H1 (cell line): ENCODE data around the gene CAP1. TPM values are rescaled to one million over a fixed set of nuclear protein-coding genes. Genes with fewer than 3 reads are reported as not detected.

Experiments used
- CTCF ChIA-PET: fragments of 300-600 bp; sonication (Branson Sonifier 250); formaldehyde crosslinking; loops from one replicate; lab custom pipeline; 2021; ENCODE audit not compliant: partially characterized antibody; lab: Charles Lee
- POLR2A ChIA-PET: fragments of 300-600 bp; sonication (Branson Sonifier 250); formaldehyde crosslinking; loops from one replicate; lab custom pipeline; 2021; ENCODE audit warnings: inconsistent platforms; ENCODE audit not compliant: partially characterized antibody; lab: Charles Lee
- DNase-seq, 2 experiments: peaks; one replicate each; pipeline versions ENCODE4 v3.0.0 to v3.0.0-alpha.2; 2010 to 2022; ENCODE audit warnings: low spot score in 2 of 2, low read depth in 1 of 2, mixed read lengths in 1 of 2
- FAIRE-seq: peaks from 2 replicates; lab custom pipeline; 2011; peaks lifted over from hg19 to GRCh38; lab: Jason Lieb, UNC
- H2AFZ ChIP-seq: 2 replicates; pipeline ENCODE4 v1.8.1; 2012; ENCODE audit warnings: low read length, inconsistent platforms
- H2AK5ac ChIP-seq: 2 replicates; pipeline ENCODE4 v1.6.1; 2013; ENCODE audit warnings: low read depth, low read length
- H2BK120ac ChIP-seq: replicated peaks from 2 replicates; pipeline ENCODE3; 2013; ENCODE audit warnings: low read depth, low read length, inconsistent platforms
- H2BK12ac ChIP-seq: 2 replicates; pipeline ENCODE4 v1.6.1; 2013; ENCODE audit warnings: low read depth, low read length
- H2BK15ac ChIP-seq: 2 replicates; pipeline ENCODE4 v1.6.1; 2013; ENCODE audit warnings: low read length
- H2BK20ac ChIP-seq: 2 replicates; pipeline ENCODE4 v1.6.1; 2013; ENCODE audit warnings: low read length
- H2BK5ac ChIP-seq: 2 replicates; pipeline ENCODE4 v1.6.1; 2013; ENCODE audit warnings: low read depth, low read length
- H3K14ac ChIP-seq: 2 replicates; pipeline ENCODE4 v1.6.1; 2013; ENCODE audit warnings: inconsistent platforms; ENCODE audit not compliant: insufficient read length
- H3K18ac ChIP-seq: 2 replicates; pipeline ENCODE4 v1.6.1; 2013; ENCODE audit warnings: low read length; ENCODE audit errors: extremely low read depth
- H3K23ac ChIP-seq: 2 replicates; pipeline ENCODE4 v1.6.1; 2013; ENCODE audit warnings: inconsistent platforms; ENCODE audit not compliant: insufficient read length
- H3K23me2 ChIP-seq: 2 replicates; pipeline ENCODE4 v1.6.1; 2013; ENCODE audit warnings: low read depth, low read length
- H3K27ac ChIP-seq: 2 replicates; pipeline ENCODE4 v1.6.1; 2011; ENCODE audit warnings: low read depth, low read length, inconsistent platforms
- H3K27me3 ChIP-seq, 4 experiments: replicated peaks in 1 of 4; 1 replicate in 1 of 4; 2 replicates in 3 of 4; pipeline versions ENCODE4 v1.6.1 to v1.8.1; 2011 to 2013; ENCODE audit warnings: low read length in 3 of 4, mild to moderate bottlenecking in 3 of 4, inconsistent platforms in 2 of 4, mixed read lengths in 2 of 4, moderate library complexity in 1 of 4; ENCODE audit not compliant: control insufficient read depth in 3 of 4, insufficient read depth in 3 of 4; ENCODE audit errors: extremely low read depth in 1 of 4
- H3K36me3 ChIP-seq, 4 experiments: 2 replicates each; pipeline versions ENCODE4 v1.6.1 to v1.8.1; 2011 to 2013; ENCODE audit warnings: mild to moderate bottlenecking in 4 of 4, low read length in 3 of 4, moderate library complexity in 2 of 4, control low read depth in 1 of 4, inconsistent platforms in 1 of 4; ENCODE audit not compliant: insufficient read depth in 4 of 4, control insufficient read depth in 2 of 4
- H3K4ac ChIP-seq: replicated peaks from 2 replicates; pipeline ENCODE3; 2013; ENCODE audit warnings: low read length, low read depth, mixed read lengths, inconsistent platforms; ENCODE audit not compliant: insufficient read length
- H3K4me1 ChIP-seq, 4 experiments: replicated peaks in 1 of 4; 1 replicate in 1 of 4; 2 replicates in 3 of 4; pipeline versions ENCODE4 v1.6.1 to v1.8.1; 2011 to 2013; ENCODE audit warnings: low read length in 3 of 4, inconsistent platforms in 2 of 4, mixed read lengths in 1 of 4; ENCODE audit not compliant: insufficient read depth in 4 of 4, control insufficient read depth in 3 of 4
- H3K4me2 ChIP-seq, 2 experiments: 2 replicates each; pipeline versions ENCODE4 v1.6.1 to v1.8.1; 2011 to 2013; ENCODE audit warnings: low read depth in 2 of 2, low read length in 2 of 2, control low read depth in 1 of 2, inconsistent platforms in 1 of 2, mild to moderate bottlenecking in 1 of 2; ENCODE audit not compliant: insufficient read depth in 1 of 2
- H3K4me3 ChIP-seq, 4 experiments: fragments of 200-600, 300-600 bp in 1 of 4; sonication (generic), shearing (Covaris generic), sonication (Bioruptor Twin) in 1 of 4; 2 replicates each; pipeline versions ENCODE4 v1.5.1 to v1.8.1; 2011 to 2016; ENCODE audit warnings: low read length in 4 of 4, low read depth in 3 of 4, control low read depth in 2 of 4, inconsistent platforms in 2 of 4, mild to moderate bottlenecking in 2 of 4, mixed read lengths in 1 of 4, moderate library complexity in 1 of 4; ENCODE audit not compliant: insufficient read depth in 2 of 4; ENCODE audit errors: extremely low read depth in 1 of 4
- H3K56ac ChIP-seq: replicated peaks from 2 replicates; pipeline ENCODE3; 2013; ENCODE audit warnings: low read depth, mild to moderate bottlenecking, mixed read lengths, low read length, inconsistent platforms; ENCODE audit not compliant: insufficient read length
- H3K79me1 ChIP-seq: 2 replicates; pipeline ENCODE4 v1.6.1; 2013; ENCODE audit warnings: low read depth, low read length, control low read depth
- H3K79me2 ChIP-seq, 2 experiments: 2 replicates each; pipeline versions ENCODE4 v1.6.1 to v1.8.1; 2012 to 2013; ENCODE audit warnings: low read length in 2 of 2, mild to moderate bottlenecking in 2 of 2, inconsistent platforms in 1 of 2; ENCODE audit not compliant: insufficient read depth in 2 of 2, control insufficient read depth in 1 of 2
- H3K9ac ChIP-seq, 4 experiments: replicated peaks in 1 of 4; 1 replicate in 1 of 4; 2 replicates in 3 of 4; pipeline versions ENCODE4 v1.6.1 to v1.8.1; 2011 to 2013; ENCODE audit warnings: low read depth in 3 of 4, low read length in 3 of 4, control low read depth in 2 of 4, mild to moderate bottlenecking in 2 of 4, moderate library complexity in 2 of 4, inconsistent platforms in 1 of 4; ENCODE audit errors: extremely low read depth in 1 of 4
- H3K9me3 ChIP-seq, 2 experiments: 2 replicates each; pipeline versions ENCODE4 v1.6.1 to v1.8.1; 2012 to 2013; ENCODE audit warnings: mild to moderate bottlenecking in 2 of 2, moderate library complexity in 2 of 2, control low read depth in 1 of 2, inconsistent platforms in 1 of 2, low read depth in 1 of 2, low read length in 1 of 2, mixed read lengths in 1 of 2; ENCODE audit not compliant: insufficient read depth in 2 of 2
- H4K20me1 ChIP-seq, 2 experiments: replicated peaks in 1 of 2; 2 replicates each; pipeline versions ENCODE3 to v1.8.1; 2011 to 2013; ENCODE audit warnings: inconsistent platforms in 2 of 2, low read length in 2 of 2, mild to moderate bottlenecking in 1 of 2; ENCODE audit not compliant: insufficient read depth in 2 of 2, control insufficient read depth in 1 of 2
- H4K5ac ChIP-seq: 2 replicates; pipeline ENCODE4 v1.6.1; 2013; ENCODE audit warnings: low read length, low read depth, mixed read lengths, inconsistent platforms; ENCODE audit not compliant: insufficient read length
- H4K8ac ChIP-seq: 2 replicates; pipeline ENCODE4 v1.8.0; 2013; ENCODE audit warnings: mild to moderate bottlenecking, moderate library complexity, low read length, inconsistent platforms; ENCODE audit not compliant: insufficient read depth; ENCODE audit errors: extremely low read depth
- H4K91ac ChIP-seq: replicated peaks from 2 replicates; pipeline ENCODE3; 2013; ENCODE audit warnings: low read length, mixed read lengths, inconsistent platforms; ENCODE audit not compliant: insufficient read length
- HDAC2 ChIP-seq, 2 experiments: fragments of 300-600 bp in 1 of 2; sonication (generic) in 1 of 2; IDR thresholded peaks; 2 replicates each; pipeline ENCODE4 v1.6.1; 2011 to 2012; ENCODE audit warnings: low read depth in 2 of 2, low read length in 2 of 2, mild to moderate bottlenecking in 2 of 2, moderate library complexity in 2 of 2, borderline replicate concordance in 1 of 2, inconsistent platforms in 1 of 2
- SP1 ChIP-seq: IDR thresholded peaks from 2 replicates; pipeline ENCODE4 v1.6.1; 2011; ENCODE audit warnings: low read depth, low read length
- TCF12 ChIP-seq: IDR thresholded peaks from 2 replicates; pipeline ENCODE4 v1.6.1; 2011; ENCODE audit warnings: low read depth, mild to moderate bottlenecking, low read length
- TEAD4 ChIP-seq: IDR thresholded peaks from 2 replicates; pipeline ENCODE4 v1.6.1; 2012; ENCODE audit warnings: low read depth, low read length, inconsistent platforms, mixed read lengths
- WGBS, 2 experiments: shearing (Covaris generic) in 1 of 2; methylation state at CpG; one replicate each; pipeline versions ENCODE4 v1.1.6 to v1.1.7; 2013 to 2015; ENCODE audit warnings: low lambda C conversion rate in 2 of 2, mixed read lengths in 2 of 2, inconsistent platforms in 1 of 2, low coverage in 1 of 2, missing lambda C conversion rate in 1 of 2; ENCODE audit not compliant: insufficient replicate concordance in 2 of 2, insufficient coverage in 1 of 2, insufficient read length in 1 of 2; ENCODE audit errors: extremely low coverage in 1 of 2, missing lambda C conversion rate in 1 of 2; 5-methylcytosine and 5-hydroxymethylcytosine counted together
- polyA plus RNA-seq, 7 experiments: library from polyadenylated mRNA; depleted of rRNA in 3 of 7; stranded (reverse) in 5 of 7; unstranded in 2 of 7; fragments of >200 nt in 5 of 7; fragments of 200-250 nt in 2 of 7; gene quantifications; 1 replicate in 5 of 7; 2 replicates in 1 of 7; 4 replicates in 1 of 7; pipeline versions ENCODE4 v1.2.1 to v1.2.3, GENCODE V29; 2011 to 2013; ENCODE audit warnings: missing spikeins in 2 of 7, mixed read lengths in 2 of 7
- total RNA-seq: library from RNA; stranded (reverse); fragmentation: NEBNext Ultra II Directional; extraction: Animal tissue kit (Norgen Biotek cat#: 25700); gene quantifications from 2 replicates; pipeline ENCODE4 v1.2.1, GENCODE V29; 2021

Gene CAP1
- total and polyA plus RNA-seq, 2 of the 8 experiments (the other 6 are each of a cell fraction or from before 2014, with no cell fraction given) = 140 to 295 TPM

- H3K4me3 ChIP-seq = no peak overlapping the region
- no peak overlapping the region for H2BK120ac ChIP-seq
- H2BK15ac ChIP-seq = no peak overlapping the region
- no peaks in the 10 kb centered on the region for H3K79me1 ChIP-seq
- ChIA-PET POLR2A (interaction anchor here (1.7 kb wide), 1 partner anchor 35 kb away, joined by 3 read pairs; the partner anchor contains the start of gene CAP1), CTCF (no interaction called here)
- no peaks in the 10 kb centered on the region for H3K4me1 ChIP-seq
- H3K27me3 ChIP-seq = no peaks in the 10 kb centered on the region
- no peaks in the 10 kb centered on the region for H3K36me3 ChIP-seq
- TF ChIP-seq HDAC2 (IDR thresholded peaks at IDR 0.05; ENCODE audit: borderline replicate concordance in 1 of 2, low read depth in 2 of 2, low read length in 2 of 2) (no peak), TEAD4 (peak; percentile 43; the same call in 1 of the 2 replicates), SP1 (0 out of 2 replicates have a peak, but pooled peaks have one; percentile 8), TCF12 (0 out of 2 replicates have a peak, but pooled peaks have one; percentile 37)
- no peaks in the 10 kb centered on the region for H3K9me3 ChIP-seq
- H3K18ac ChIP-seq = no peak overlapping the region
- DNase-seq (no peak), FAIRE-seq (no peak)
- 89% methylated on average over 2 of the region's 2 CpGs; no CpG with 5 or more reads in 1 of the 2 experiments for WGBS, 2 experiments
- H3K23me2 ChIP-seq = no peaks in the 10 kb centered on the region
- H4K91ac ChIP-seq = no peak overlapping the region
- no peak overlapping the region for H2AFZ ChIP-seq
- no peak overlapping the region for H3K27ac ChIP-seq
- no peaks in the 10 kb centered on the region for H3K79me2 ChIP-seq
- no peak overlapping the region for H2BK20ac ChIP-seq
- no peak overlapping the region for H3K23ac ChIP-seq
- H4K8ac ChIP-seq = no peak overlapping the region
- no peak overlapping the region for H3K4me2 ChIP-seq
- no peaks in the 10 kb centered on the region for H4K20me1 ChIP-seq
- H3K4ac ChIP-seq = no peak overlapping the region
- no peak overlapping the region for H4K5ac ChIP-seq
- no peak overlapping the region for H2AK5ac ChIP-seq
- no peak overlapping the region for H2BK5ac ChIP-seq
- no peak overlapping the region for H2BK12ac ChIP-seq
- no peak overlapping the region for H3K9ac ChIP-seq
- no peak overlapping the region for H3K14ac ChIP-seq
- H3K56ac ChIP-seq = no peak overlapping the region
Observed at GRCh38 chr1:40004857-40005256, 35.7 kb upstream of the CAP1 start.
